ENCODE results near the gene TEAD1. TPM values are rescaled to one million over a fixed set of nuclear protein-coding genes. Genes with fewer than 3 reads are reported as not detected.
"Not testable (repeated sequence)": the region's sequence is repeated elsewhere in the genome, so short reads cannot be mapped to it uniquely, and the experiment has no call there.

The TEAD1 gene
- total RNA-seq, 4 donors from 2014 or later: 38.8 to 110 (median 75.3) TPM

DNA sequence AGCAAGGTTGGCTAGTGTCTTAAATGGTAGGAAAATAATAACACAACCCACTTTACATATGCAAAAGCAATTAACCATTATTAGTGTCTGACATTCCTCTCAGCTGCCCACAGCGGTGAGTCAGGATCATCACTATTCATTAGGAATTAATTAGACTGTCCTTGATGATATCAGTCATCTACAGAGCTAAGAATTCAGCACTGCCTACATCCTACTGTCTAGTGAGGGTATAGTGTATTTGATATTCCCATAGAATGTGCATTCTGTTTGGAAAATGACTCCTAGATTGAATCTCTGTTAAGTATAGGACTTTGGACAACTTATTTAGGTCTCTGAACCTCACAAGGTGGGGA is 82.2 kb downstream of the TEAD1 start:
- intact Hi-C loops (cut with DNase I; ENCODE audit: low total_unique reads): loop anchor here (10.0 kb wide), 1 partner anchor 48 kb away; no protein-coding TSS in a partner anchor
- TF ChIP-seq, protein P1, sequence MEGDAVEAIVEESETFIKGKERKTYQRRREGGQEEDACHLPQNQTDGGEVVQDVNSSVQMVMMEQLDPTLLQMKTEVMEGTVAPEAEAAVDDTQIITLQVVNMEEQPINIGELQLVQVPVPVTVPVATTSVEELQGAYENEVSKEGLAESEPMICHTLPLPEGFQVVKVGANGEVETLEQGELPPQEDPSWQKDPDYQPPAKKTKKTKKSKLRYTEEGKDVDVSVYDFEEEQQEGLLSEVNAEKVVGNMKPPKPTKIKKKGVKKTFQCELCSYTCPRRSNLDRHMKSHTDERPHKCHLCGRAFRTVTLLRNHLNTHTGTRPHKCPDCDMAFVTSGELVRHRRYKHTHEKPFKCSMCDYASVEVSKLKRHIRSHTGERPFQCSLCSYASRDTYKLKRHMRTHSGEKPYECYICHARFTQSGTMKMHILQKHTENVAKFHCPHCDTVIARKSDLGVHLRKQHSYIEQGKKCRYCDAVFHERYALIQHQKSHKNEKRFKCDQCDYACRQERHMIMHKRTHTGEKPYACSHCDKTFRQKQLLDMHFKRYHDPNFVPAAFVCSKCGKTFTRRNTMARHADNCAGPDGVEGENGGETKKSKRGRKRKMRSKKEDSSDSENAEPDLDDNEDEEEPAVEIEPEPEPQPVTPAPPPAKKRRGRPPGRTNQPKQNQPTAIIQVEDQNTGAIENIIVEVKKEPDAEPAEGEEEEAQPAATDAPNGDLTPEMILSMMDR (IDR thresholded peaks at IDR 0.05): no peak
- TF ChIP-seq POLR2A (IDR thresholded peaks at IDR 0.05): no peak
- peaks cover 0 to 4% of the 10 kb centered on the region in 2 donors for H3K4me1 ChIP-seq
- H3K27me3 ChIP-seq: no peaks in the 10 kb centered on the region
- H3K27ac ChIP-seq: no peak overlapping the region
- no peak overlapping the region for H3K4me3 ChIP-seq
- DNase-seq: no peak
- no peaks in the 10 kb centered on the region for H3K36me3 ChIP-seq
- H3K9me3 ChIP-seq: no peaks in the 10 kb centered on the region

DNA sequence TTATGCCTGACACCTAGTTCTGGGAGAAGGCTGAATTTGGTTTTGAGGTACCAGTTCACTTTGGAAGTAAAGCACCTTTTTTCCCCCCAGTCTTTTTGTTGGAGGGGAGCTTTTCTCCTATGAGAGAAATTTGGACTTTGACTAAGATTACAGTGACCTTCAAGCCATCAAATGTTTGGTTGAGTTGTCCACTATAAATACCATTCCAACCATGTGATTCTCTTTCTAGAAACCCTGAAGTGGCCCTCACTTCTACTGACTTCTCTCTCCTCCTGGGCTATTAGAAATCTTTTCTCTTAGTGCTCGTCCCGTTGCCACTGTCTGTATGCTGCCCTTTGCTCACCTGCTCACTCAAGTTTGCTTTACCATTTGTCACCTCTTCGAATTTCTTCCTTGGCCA is 82.6 kb downstream of the TEAD1 start:
- H3K9me3 ChIP-seq: no peaks in the 10 kb centered on the region
- H3K36me3 ChIP-seq: no peaks in the 10 kb centered on the region
- no peak overlapping the region for H3K4me3 ChIP-seq
- H3K4me1 ChIP-seq: peaks cover 0 to 8% of the 10 kb centered on the region in 2 donors
- intact Hi-C loops (cut with DNase I; ENCODE audit: low total_unique reads): loop anchor here (10.0 kb wide), 1 partner anchor 48 kb away; no protein-coding TSS in a partner anchor
- DNase-seq: no peak
- TF ChIP-seq POLR2A (IDR thresholded peaks at IDR 0.05): no peak
- TF ChIP-seq, protein P1 (IDR thresholded peaks at IDR 0.05): no peak
- no peaks in the 10 kb centered on the region for H3K27me3 ChIP-seq
- H3K27ac ChIP-seq: no peak overlapping the region

DNA sequence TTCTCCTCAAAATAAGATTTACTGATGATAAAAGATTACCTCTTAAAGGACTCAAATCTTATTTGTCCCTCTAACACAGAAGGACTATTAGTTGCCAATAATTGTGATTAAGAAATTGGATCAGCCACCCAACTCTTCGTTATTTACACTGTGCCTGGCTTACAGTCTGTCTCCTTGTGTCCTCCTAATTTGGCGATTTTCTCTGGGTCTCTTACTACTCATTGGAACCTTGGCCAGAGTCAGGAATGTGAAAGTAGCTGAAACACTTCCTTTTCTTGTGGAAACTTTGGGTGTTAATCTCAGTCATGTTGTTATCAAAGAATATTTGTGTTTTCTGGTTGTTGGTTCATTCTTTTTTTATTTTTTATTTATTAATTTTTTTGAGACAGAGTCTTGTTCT is 83.2 kb downstream of the TEAD1 start:
- DNase-seq: no peak
- Histone ChIP-seq H3K4me1 (peaks cover 0 to 8% of the 10 kb centered on the region in 2 donors), H3K4me3 (no peak overlapping the region), H3K36me3 (no peaks in the 10 kb centered on the region), H3K27me3 (no peaks in the 10 kb centered on the region), H3K27ac (no peak overlapping the region), H3K9me3 (no peaks in the 10 kb centered on the region)
- no peak for TF ChIP-seq POLR2A (IDR thresholded peaks at IDR 0.05)
- TF ChIP-seq, protein P1 (IDR thresholded peaks at IDR 0.05): no peak
- intact Hi-C loops (cut with DNase I; ENCODE audit: low total_unique reads): loop anchor here (10.0 kb wide), 1 partner anchor 47 kb away; no protein-coding TSS in a partner anchor

DNA sequence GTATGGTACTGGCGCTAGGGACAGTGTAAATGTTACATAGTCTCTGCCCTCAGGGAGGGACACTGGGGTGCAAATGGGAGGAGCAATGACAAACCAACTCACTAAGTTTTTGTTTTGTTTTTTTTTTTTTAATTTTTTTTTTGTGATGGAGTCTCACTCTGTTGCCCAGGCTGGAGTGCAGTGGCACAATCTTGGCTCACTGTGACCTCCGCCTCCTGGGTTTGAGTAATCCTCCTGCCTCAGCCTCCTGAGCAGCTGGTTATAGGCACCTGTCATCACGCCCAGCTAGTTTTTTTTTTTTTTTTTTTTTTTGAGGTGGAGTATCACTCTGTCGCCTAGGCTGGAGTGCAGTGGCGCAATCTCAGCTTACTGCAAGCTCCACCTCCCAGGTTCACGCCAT is 83.9 kb downstream of the TEAD1 start:
- H3K9me3 ChIP-seq, H3K36me3 ChIP-seq, DNase-seq, H3K4me1 ChIP-seq, H3K27ac ChIP-seq, H3K4me3 ChIP-seq, H3K27me3 ChIP-seq: not testable (repeated sequence)
- intact Hi-C loops (cut with DNase I; ENCODE audit: low total_unique reads): loop anchor here (10.0 kb wide), 1 partner anchor 47 kb away; no protein-coding TSS in a partner anchor

DNA sequence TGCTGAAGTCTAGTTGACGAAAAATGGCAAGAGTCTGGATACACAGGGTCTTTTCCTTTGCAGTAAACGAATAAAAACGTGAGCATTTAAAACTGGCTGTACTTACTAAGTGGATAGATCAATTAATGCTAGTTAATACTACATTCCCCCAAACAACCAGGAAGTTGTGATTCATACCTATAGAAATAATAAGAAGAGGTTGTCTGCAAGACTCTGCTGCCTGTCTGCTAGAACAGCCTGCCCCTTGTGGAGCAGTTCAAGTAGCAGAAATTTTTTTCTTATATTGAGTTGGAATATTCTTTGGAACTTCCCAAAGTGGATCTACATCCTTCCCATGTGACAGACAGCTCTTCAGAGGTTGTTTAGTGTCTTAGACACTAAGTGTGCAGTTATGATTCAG is 86.8 kb downstream of the TEAD1 start:
- intact Hi-C loops (cut with DNase I; ENCODE audit: low total_unique reads): no loop called here
- peaks cover 0 to 8% of the 10 kb centered on the region in 2 donors for H3K4me1 ChIP-seq
- H3K4me3 ChIP-seq: no peak overlapping the region
- no peaks in the 10 kb centered on the region for H3K9me3 ChIP-seq
- H3K27ac ChIP-seq: no peak overlapping the region
- no peak for TF ChIP-seq POLR2A (IDR thresholded peaks at IDR 0.05)
- TF ChIP-seq, protein P1 (IDR thresholded peaks at IDR 0.05): peak in 1 of 4 experiments; percentile 26
- DNase-seq: no peak
- H3K27me3 ChIP-seq: no peaks in the 10 kb centered on the region
- no peaks in the 10 kb centered on the region for H3K36me3 ChIP-seq

DNA sequence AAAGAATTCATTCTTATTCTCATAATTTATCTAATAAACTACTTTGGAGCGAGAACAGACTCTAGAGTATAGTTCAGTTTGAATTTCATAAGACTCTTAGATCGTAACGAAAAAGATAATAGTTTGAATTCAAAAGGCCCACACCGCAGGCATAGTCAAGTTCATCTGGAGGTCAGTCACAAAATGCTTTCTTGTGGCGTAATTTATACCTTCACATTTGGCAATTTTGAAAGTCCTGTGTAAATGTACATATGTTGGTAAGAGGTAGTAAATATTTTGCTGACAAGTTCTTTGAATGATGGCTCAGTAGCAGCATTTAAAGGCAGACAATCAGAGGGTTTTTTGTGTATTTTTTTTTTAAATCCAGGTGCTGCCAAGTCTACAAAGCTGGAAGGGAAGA is 88.1 kb downstream of the TEAD1 start:
- Histone ChIP-seq H3K27ac (peak overlapping the region in 1 of 2 donors; percentile 41), H3K27me3 (no peaks in the 10 kb centered on the region), H3K36me3 (no peaks in the 10 kb centered on the region), H3K9me3 (no peaks in the 10 kb centered on the region), H3K4me3 (no peak overlapping the region), H3K4me1 (peaks cover 0 to 4% of the 10 kb centered on the region in 2 donors)
- no peak for DNase-seq
- TF ChIP-seq, protein P1 (IDR thresholded peaks at IDR 0.05): no peak
- TF ChIP-seq POLR2A (IDR thresholded peaks at IDR 0.05): no peak
- intact Hi-C loops (cut with DNase I; ENCODE audit: low total_unique reads): no loop called here
